RWPE2 (cell line): Measurements from ENCODE around the gene SERPINE2.

Experiments
- ATAC-seq: fragments of 200-7000 bp; cut with Tn5 transposase; 3 replicates; pipeline ENCODE4 v1.9.1; 2021; ENCODE audit warnings: low read depth
- DNase-seq: peaks from one replicate; pipeline ENCODE4 v3.0.0-alpha.2; 2020; ENCODE audit warnings: low spot score
- H3K27ac ChIP-seq: fragments of 450-650 bp; 2 replicates; pipeline ENCODE4 v1.5.1; 2017; ENCODE audit warnings: mild to moderate bottlenecking; ENCODE audit not compliant: poor library complexity, severe bottlenecking
- H3K27me3 ChIP-seq: fragments of 250-450 bp; sonication (Bioruptor Pico); 2 replicates; pipeline ENCODE4 v1.5.1; 2021; ENCODE audit warnings: mild to moderate bottlenecking, moderate library complexity; ENCODE audit not compliant: insufficient read depth, poor library complexity, severe bottlenecking
- H3K36me3 ChIP-seq: fragments of 250-450 bp; sonication (Bioruptor Pico); 2 replicates; pipeline ENCODE4 v1.5.1; 2020; ENCODE audit warnings: low read depth, mild to moderate bottlenecking, moderate library complexity
- H3K4me1 ChIP-seq: fragments of 250-450 bp; sonication (Bioruptor Pico); 2 replicates; pipeline ENCODE4 v1.5.1; 2021; ENCODE audit warnings: mild to moderate bottlenecking, moderate library complexity; ENCODE audit not compliant: insufficient read depth, poor library complexity, severe bottlenecking
- H3K4me3 ChIP-seq: fragments of 250-450 bp; sonication (Bioruptor Pico); 2 replicates; pipeline ENCODE4 v1.5.1; 2021; ENCODE audit warnings: mild to moderate bottlenecking, moderate library complexity; ENCODE audit not compliant: severe bottlenecking
- H3K9me3 ChIP-seq: fragments of 250-450 bp; sonication (Bioruptor Pico); 2 replicates; pipeline ENCODE4 v1.5.1; 2021; ENCODE audit warnings: mild to moderate bottlenecking, moderate library complexity; ENCODE audit not compliant: severe bottlenecking
- TF ChIP-seq, protein P1 (sequence below): fragments of 450-650 bp; IDR thresholded peaks from one replicate; pipeline ENCODE4 v1.5.1; 2017; ENCODE audit warnings: mild to moderate bottlenecking, moderate library complexity; ENCODE audit not compliant: poor library complexity, severe bottlenecking

Gene SERPINE2

GRCh38 chr2:223957092-223957851 is 81.8 kb downstream of the SERPINE2 start, which contains the start of gene MRPL44:
Gene MRPL44 (plus strand): TSS chr2:223957463. CDS start chr2:223957473, 10 bp downstream.
- H3K36me3 ChIP-seq, result peaks cover 38% of the 10 kb centered on the region
- peaks cover 41% of the 10 kb centered on the region for H3K4me1 ChIP-seq
- DNase-seq (peak; percentile 91), ATAC-seq (peak; percentile 97)
- no peaks in the 10 kb centered on the region for H3K9me3 ChIP-seq
- H3K4me3 ChIP-seq, result peak within 1 kb of the TSS; percentile 76
- TF ChIP-seq, protein P1, sequence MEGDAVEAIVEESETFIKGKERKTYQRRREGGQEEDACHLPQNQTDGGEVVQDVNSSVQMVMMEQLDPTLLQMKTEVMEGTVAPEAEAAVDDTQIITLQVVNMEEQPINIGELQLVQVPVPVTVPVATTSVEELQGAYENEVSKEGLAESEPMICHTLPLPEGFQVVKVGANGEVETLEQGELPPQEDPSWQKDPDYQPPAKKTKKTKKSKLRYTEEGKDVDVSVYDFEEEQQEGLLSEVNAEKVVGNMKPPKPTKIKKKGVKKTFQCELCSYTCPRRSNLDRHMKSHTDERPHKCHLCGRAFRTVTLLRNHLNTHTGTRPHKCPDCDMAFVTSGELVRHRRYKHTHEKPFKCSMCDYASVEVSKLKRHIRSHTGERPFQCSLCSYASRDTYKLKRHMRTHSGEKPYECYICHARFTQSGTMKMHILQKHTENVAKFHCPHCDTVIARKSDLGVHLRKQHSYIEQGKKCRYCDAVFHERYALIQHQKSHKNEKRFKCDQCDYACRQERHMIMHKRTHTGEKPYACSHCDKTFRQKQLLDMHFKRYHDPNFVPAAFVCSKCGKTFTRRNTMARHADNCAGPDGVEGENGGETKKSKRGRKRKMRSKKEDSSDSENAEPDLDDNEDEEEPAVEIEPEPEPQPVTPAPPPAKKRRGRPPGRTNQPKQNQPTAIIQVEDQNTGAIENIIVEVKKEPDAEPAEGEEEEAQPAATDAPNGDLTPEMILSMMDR, result no peak
- H3K27me3 ChIP-seq, result no peaks in the 10 kb centered on the region
- peak within 1 kb of the TSS; percentile 38 for H3K27ac ChIP-seq

GRCh38 chr2:223956300-223956699 is 82.8 kb downstream of the SERPINE2 start:
- H3K27me3 ChIP-seq, result no peaks in the 10 kb centered on the region
- peaks cover 41% of the 10 kb centered on the region for H3K4me1 ChIP-seq
- H3K9me3 ChIP-seq, result no peaks in the 10 kb centered on the region
- H3K27ac ChIP-seq, result peak overlapping the region; percentile 38
- TF ChIP-seq, protein P1, result no peak
- H3K36me3 ChIP-seq, result peaks cover 28% of the 10 kb centered on the region
- DNase-seq, result no peak
- no peak overlapping the region for H3K4me3 ChIP-seq
- peak; percentile 57 for ATAC-seq

- no peaks in the 10 kb centered on the region for H3K27me3 ChIP-seq
- H3K9me3 ChIP-seq, result no peaks in the 10 kb centered on the region
- TF ChIP-seq, protein P1, result no peak
- peaks cover 26% of the 10 kb centered on the region for H3K4me1 ChIP-seq
- H3K27ac ChIP-seq, result no peak overlapping the region
- peaks cover 9% of the 10 kb centered on the region for H3K36me3 ChIP-seq
- H3K4me3 ChIP-seq, result no peak overlapping the region
- ATAC-seq (no peak; the same call in 2 of the 3 replicates), DNase-seq (no peak)
These were observed 84.7 kb downstream of the SERPINE2 start for GRCh38 chr2:223954401-223954800.

- Histone ChIP-seq H3K36me3 (no peaks in the 10 kb centered on the region), H3K9me3 (no peaks in the 10 kb centered on the region), H3K4me3 (no peak overlapping the region), H3K27ac (no peak overlapping the region), H3K27me3 (no peaks in the 10 kb centered on the region), H3K4me1 (peaks cover 13% of the 10 kb centered on the region)
- ATAC-seq, result no peak
- no peak for DNase-seq
- TF ChIP-seq, protein P1, result no peak
These were observed 86.7 kb downstream of the SERPINE2 start for GRCh38 chr2:223952280-223952968.
